Measurements from ENCODE around the gene GSG1L.

GSG1L gene

GRCh38 chr16:27806986-27807385 is 256.5 kb downstream of the GSG1L start:
- TF ChIP-seq CTCF (IDR thresholded peaks at IDR 0.05; ENCODE audit: borderline replicate concordance, insufficient read depth, low read depth, low read length), result no peak

GRCh38 chr16:27806388-27806787 is 257.1 kb downstream of the GSG1L start:
- H3K4me3 ChIP-seq (ENCODE audit: low read depth, low read length), result no peak overlapping the region
- TF ChIP-seq CTCF (IDR thresholded peaks at IDR 0.05; ENCODE audit: borderline replicate concordance, insufficient read depth, low read depth, low read length), result no peak

More at GRCh38 chr16:27806986-27807385, 256.5 kb downstream of the GSG1L start:
- no peak overlapping the region for H3K4me3 ChIP-seq (ENCODE audit: low read depth, low read length)

- no peak for TF ChIP-seq CTCF (IDR thresholded peaks at IDR 0.05; ENCODE audit: borderline replicate concordance, insufficient read depth, low read depth, low read length)
- H3K4me3 ChIP-seq (ENCODE audit: low read depth, low read length), result no peak overlapping the region
Observed at GRCh38 chr16:27805828-27806351, 257.6 kb downstream of the GSG1L start.

- no peak overlapping the region for H3K4me3 ChIP-seq (ENCODE audit: low read depth, low read length)
- no peak for TF ChIP-seq CTCF (IDR thresholded peaks at IDR 0.05; ENCODE audit: borderline replicate concordance, insufficient read depth, low read depth, low read length)
Observed at GRCh38 chr16:27803775-27804549, 259.6 kb downstream of the GSG1L start.

- TF ChIP-seq CTCF (IDR thresholded peaks at IDR 0.05; ENCODE audit: borderline replicate concordance, insufficient read depth, low read depth, low read length), result no peak
- no peak overlapping the region for H3K4me3 ChIP-seq (ENCODE audit: low read depth, low read length)
Observed at GRCh38 chr16:27802664-27803439, 260.7 kb downstream of the GSG1L start.

GRCh38 chr16:27801289-27801945 is 262.1 kb downstream of the GSG1L start:
- TF ChIP-seq CTCF (IDR thresholded peaks at IDR 0.05; ENCODE audit: borderline replicate concordance, insufficient read depth, low read depth, low read length), result no peak
- no peak overlapping the region for H3K4me3 ChIP-seq (ENCODE audit: low read depth, low read length)
